SK-N-SH (cell line): ENCODE data around the gene OSBP2. TPM values are rescaled to one million over a fixed set of nuclear protein-coding genes. Genes with fewer than 3 reads are reported as not detected.

ENCODE experiments used
- CTCF ChIA-PET: fragments of 300-600, 350-600 bp; formaldehyde crosslinking; extraction: SDS; loops from one replicate; lab custom pipeline; 2021; lab: Yijun Ruan, JAX
- POLR2A ChIA-PET: fragments of 350-600 bp; sonication (Branson Sonifier 250); formaldehyde crosslinking; extraction: SDS; loops from one replicate; lab custom pipeline; 2020; ENCODE audit warnings: antibody characterized with exemption, inconsistent platforms; lab: Yijun Ruan, JAX
- DNase-seq: peaks from one replicate; pipeline ENCODE4 v3.0.0; 2012
- H2AFZ ChIP-seq: fragments of 200-600 bp; sonication (generic); 2 replicates; pipeline ENCODE4 v1.8.1; 2016; ENCODE audit warnings: antibody characterized with exemption, mild to moderate bottlenecking, low read depth
- H3F3A ChIP-seq: fragments of 200-600 bp; sonication (generic); replicated peaks from 2 replicates; pipeline ENCODE3; 2016; ENCODE audit warnings: antibody characterized with exemption, mild to moderate bottlenecking; ENCODE audit not compliant: insufficient read depth
- H3K27ac ChIP-seq, 2 experiments: fragments of 200-500 bp in 1 of 2; fragments of 200-600 bp in 1 of 2; sonication (Bioruptor generic) in 1 of 2; sonication (generic), shearing (Covaris generic) in 1 of 2; 2 replicates each; pipeline versions ENCODE4 v1.5.1 to v1.6.1; 2014 to 2016; ENCODE audit warnings: low read depth in 2 of 2, inconsistent platforms in 1 of 2, low read length in 1 of 2, mild to moderate bottlenecking in 1 of 2, mixed read lengths in 1 of 2
- H3K27me3 ChIP-seq: fragments of 200-600 bp; sonication (generic), shearing (Covaris generic); 2 replicates; pipeline ENCODE4 v1.6.1; 2016; ENCODE audit warnings: mixed run types; ENCODE audit not compliant: insufficient read depth
- H3K36me3 ChIP-seq, 2 experiments: fragments of 200-500 bp in 1 of 2; fragments of 200-600 bp in 1 of 2; sonication (Bioruptor generic) in 1 of 2; sonication (generic) in 1 of 2; replicated peaks in 1 of 2; 2 replicates each; pipeline versions ENCODE3 to v1.5.1; 2014 to 2016; ENCODE audit warnings: low read length in 1 of 2, mild to moderate bottlenecking in 1 of 2; ENCODE audit not compliant: insufficient read depth in 2 of 2, control insufficient read depth in 1 of 2
- H3K4me1 ChIP-seq, 2 experiments: fragments of 200-500 bp in 1 of 2; fragments of 200-600 bp in 1 of 2; sonication (Bioruptor generic) in 1 of 2; sonication (generic), shearing (Covaris generic) in 1 of 2; 2 replicates each; pipeline versions ENCODE4 v1.5.1 to v1.6.1; 2014 to 2016; ENCODE audit warnings: low read depth in 1 of 2, low read length in 1 of 2, mixed run types in 1 of 2; ENCODE audit not compliant: insufficient read depth in 2 of 2, control insufficient read depth in 1 of 2
- H3K4me2 ChIP-seq: fragments of 200-600 bp; sonication (generic), shearing (Covaris generic); 2 replicates; pipeline ENCODE4 v1.6.1; 2017; ENCODE audit warnings: mixed run types
- H3K4me3 ChIP-seq, 2 experiments: fragments of 200-500 bp in 1 of 2; fragments of 200-600 bp in 1 of 2; sonication (Bioruptor generic) in 1 of 2; sonication (generic), shearing (Covaris generic) in 1 of 2; 2 replicates each; pipeline versions ENCODE4 v1.5.1 to v1.8.1; 2014 to 2016; ENCODE audit warnings: low read depth in 2 of 2, inconsistent platforms in 1 of 2, low read length in 1 of 2, mild to moderate bottlenecking in 1 of 2, mixed read lengths in 1 of 2, moderate library complexity in 1 of 2
- H3K79me2 ChIP-seq: fragments of 200-600 bp; sonication (generic); 2 replicates; pipeline ENCODE4 v1.8.1; 2017; ENCODE audit warnings: mild to moderate bottlenecking; ENCODE audit not compliant: insufficient read depth
- H3K9ac ChIP-seq: fragments of 200-600 bp; sonication (generic); 2 replicates; pipeline ENCODE4 v1.6.1; 2017; ENCODE audit warnings: mixed run types
- H3K9me2 ChIP-seq: fragments of 200-600 bp; sonication (generic); 2 replicates; pipeline ENCODE4 v1.6.1; 2017; ENCODE audit warnings: mixed run types
- H3K9me3 ChIP-seq: fragments of 200-600 bp; sonication (generic); 2 replicates; pipeline ENCODE4 v1.6.1; 2017; ENCODE audit warnings: mixed run types, mild to moderate bottlenecking, moderate library complexity
- H4K20me1 ChIP-seq: fragments of 200-600 bp; sonication (generic); 2 replicates; pipeline ENCODE4 v1.6.1; 2017; ENCODE audit warnings: mild to moderate bottlenecking, mixed run types; ENCODE audit not compliant: insufficient read depth
- CTCF ChIP-seq: fragments of 200-600 bp; sonication (generic); IDR thresholded peaks from 2 replicates; pipeline ENCODE4 v1.6.1; 2017; ENCODE audit warnings: antibody characterized with exemption, mild to moderate bottlenecking, moderate library complexity
- ELF1 ChIP-seq: IDR thresholded peaks from 2 replicates; pipeline ENCODE4 v1.4.0; 2012
- EP300 ChIP-seq, 2 experiments: IDR thresholded peaks; 2 replicates each; pipeline versions ENCODE4 v1.4.0 to v1.6.1; 2012; ENCODE audit warnings: borderline replicate concordance in 1 of 2, low read depth in 1 of 2, low read length in 1 of 2
- EZH2phosphoT487 ChIP-seq: fragments of 200-600 bp; sonication (generic); IDR thresholded peaks from 2 replicates; pipeline ENCODE4 v1.6.1; 2017; ENCODE audit warnings: low read depth, mixed run types, mild to moderate bottlenecking, antibody characterized with exemption, moderate library complexity, borderline replicate concordance
- JUND ChIP-seq: IDR thresholded peaks from 2 replicates; pipeline ENCODE4 v1.4.0; 2012
- MAX ChIP-seq: IDR thresholded peaks from 2 replicates; pipeline ENCODE4 v1.4.0; 2012; ENCODE audit warnings: low read depth
- MXI1 ChIP-seq: IDR thresholded peaks from 2 replicates; pipeline ENCODE4 v1.6.1; 2012; ENCODE audit warnings: mild to moderate bottlenecking, low read depth, low read length, improper control_type of control experiment
- NRF1 ChIP-seq: IDR thresholded peaks from 2 replicates; pipeline ENCODE4 v1.6.1; 2012; ENCODE audit warnings: low read depth, mild to moderate bottlenecking, low read length
- POLR2AphosphoS5 ChIP-seq: IDR thresholded peaks from 2 replicates; pipeline ENCODE4 v1.6.1; 2012; ENCODE audit warnings: low read depth, low read length
- RCOR1 ChIP-seq: fragments of 150-350 bp; IDR thresholded peaks from 2 replicates; pipeline ENCODE4 v1.6.1; 2017; ENCODE audit warnings: antibody characterized with exemption, low read length
- REST ChIP-seq: IDR thresholded peaks from 2 replicates; pipeline ENCODE4 v1.6.1; 2012; ENCODE audit warnings: mild to moderate bottlenecking, low read depth, low read length, moderate library complexity
- RFX5 ChIP-seq: IDR thresholded peaks from 2 replicates; pipeline ENCODE4 v1.6.1; 2012; ENCODE audit warnings: mild to moderate bottlenecking, improper control_type of control experiment, low read length
- SMC3 ChIP-seq: IDR thresholded peaks from 2 replicates; pipeline ENCODE4 v1.6.1; 2012; ENCODE audit warnings: low read depth, low read length, improper control_type of control experiment
- TAF1 ChIP-seq: IDR thresholded peaks from 2 replicates; pipeline ENCODE4 v1.6.1; 2012; ENCODE audit warnings: low read depth, mild to moderate bottlenecking, low read length, moderate library complexity, borderline replicate concordance
- USF2 ChIP-seq: fragments of 150-350 bp; IDR thresholded peaks from 2 replicates; pipeline ENCODE4 v1.6.1; 2017; ENCODE audit warnings: antibody characterized with exemption, low read length, low read depth, borderline replicate concordance
- YY1 ChIP-seq: IDR thresholded peaks from 2 replicates; pipeline ENCODE4 v1.4.0; 2012; ENCODE audit warnings: low read depth, mild to moderate bottlenecking
- WGBS: methylation state at CpG from one replicate; pipeline ENCODE4 v1.1.6; 2017; ENCODE audit warnings: low lambda C conversion rate; 5-methylcytosine and 5-hydroxymethylcytosine counted together
- polyA plus RNA-seq, 3 experiments: library from polyadenylated mRNA; depleted of rRNA; stranded (reverse); fragments of >200 nt; gene quantifications; 2 replicates each; pipeline ENCODE4 v1.2.3, GENCODE V29; 2012
- TF ChIP-seq, protein P1 (sequence below): IDR thresholded peaks from 2 replicates; pipeline ENCODE4; 2012

Gene OSBP2
- polyA plus RNA-seq, 1 of the 3 experiments (the other 2 are of a cell fraction) = 3.1 TPM

DNA sequence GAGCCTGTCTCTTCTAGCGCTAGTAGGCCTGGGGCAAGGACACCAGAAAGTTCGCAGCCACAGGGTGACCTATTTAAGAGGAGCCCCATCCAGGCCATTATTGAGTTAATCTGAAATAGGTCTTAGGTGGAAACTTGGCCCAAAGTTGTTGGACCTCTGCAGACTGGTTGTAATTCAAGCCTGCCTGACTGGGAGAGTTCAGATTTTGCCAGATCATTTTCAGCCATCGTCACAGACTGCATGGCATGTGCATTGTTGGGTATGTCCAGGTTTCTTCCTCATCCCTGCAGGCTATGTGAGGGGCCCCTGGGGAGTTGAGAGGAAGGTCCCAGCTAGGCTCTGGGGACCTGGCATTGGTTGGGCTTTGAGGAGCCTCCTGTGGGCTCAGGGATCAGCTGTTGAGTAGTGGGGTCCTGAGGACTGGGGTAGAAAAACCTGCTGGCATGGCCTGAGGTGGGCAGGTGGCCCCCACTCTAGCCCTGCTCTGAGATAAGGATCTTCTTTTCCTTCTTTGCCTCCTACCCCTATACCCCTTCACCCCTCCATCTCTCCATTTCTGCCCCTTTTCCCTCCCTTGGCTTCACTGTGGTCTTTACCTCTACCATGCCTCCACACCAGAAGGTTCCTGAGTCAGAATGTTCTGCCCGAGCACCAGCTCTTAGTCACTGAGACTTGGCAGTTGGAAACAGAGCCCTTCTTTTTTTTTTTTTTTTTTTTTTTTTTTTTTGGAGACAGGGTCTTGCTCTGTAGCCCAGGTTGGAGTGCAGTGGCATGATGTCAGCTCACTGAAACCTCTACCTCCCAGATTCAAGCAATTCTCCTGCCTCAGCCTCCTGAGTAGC is 161.2 kb downstream of the OSBP2 start:
- ChIA-PET CTCF (interaction anchor here (1.1 kb wide), 1 partner anchor 64 kb away, joined by 4 read pairs; no protein-coding TSS in a partner anchor), POLR2A (no interaction called here)
- no peak for DNase-seq
- no peak overlapping the region for H3K4me3 ChIP-seq
- H3K9me3 ChIP-seq = peaks cover 4% of the 10 kb centered on the region
- H3K9ac ChIP-seq = no peak overlapping the region
- 72% methylated on average over 3 of the region's 4 CpGs for WGBS
- peaks cover 0 to 3% of the 10 kb centered on the region in 2 experiments for H3K36me3 ChIP-seq
- H3K9me2 ChIP-seq = no peaks in the 10 kb centered on the region
- no peaks in the 10 kb centered on the region for H4K20me1 ChIP-seq
- no peak for TF ChIP-seq CTCF
- no peak for TF ChIP-seq MXI1
- no peak for TF ChIP-seq EP300 (IDR thresholded peaks at IDR 0.05; ENCODE audit: borderline replicate concordance in 1 of 2, low read depth in 1 of 2, low read length in 1 of 2)
- TF ChIP-seq SMC3 = no peak
- TF ChIP-seq REST = no peak
- TF ChIP-seq, protein P1, sequence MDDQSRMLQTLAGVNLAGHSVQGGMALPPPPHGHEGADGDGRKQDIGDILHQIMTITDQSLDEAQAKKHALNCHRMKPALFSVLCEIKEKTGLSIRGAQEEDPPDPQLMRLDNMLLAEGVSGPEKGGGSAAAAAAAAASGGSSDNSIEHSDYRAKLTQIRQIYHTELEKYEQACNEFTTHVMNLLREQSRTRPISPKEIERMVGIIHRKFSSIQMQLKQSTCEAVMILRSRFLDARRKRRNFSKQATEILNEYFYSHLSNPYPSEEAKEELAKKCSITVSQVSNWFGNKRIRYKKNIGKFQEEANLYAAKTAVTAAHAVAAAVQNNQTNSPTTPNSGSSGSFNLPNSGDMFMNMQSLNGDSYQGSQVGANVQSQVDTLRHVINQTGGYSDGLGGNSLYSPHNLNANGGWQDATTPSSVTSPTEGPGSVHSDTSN = no peak
- TF ChIP-seq USF2 = no peak
- no peak for TF ChIP-seq RCOR1
- no peak for TF ChIP-seq YY1
- no peak for TF ChIP-seq RFX5
- no peak for TF ChIP-seq EZH2phosphoT487
- no peak for TF ChIP-seq POLR2AphosphoS5
- TF ChIP-seq ELF1 = no peak
- TF ChIP-seq TAF1 = no peak
- TF ChIP-seq JUND = no peak
- no peak for TF ChIP-seq NRF1
- TF ChIP-seq MAX = no peak
- no peaks in the 10 kb centered on the region for H3K79me2 ChIP-seq
- H3K4me1 ChIP-seq = peaks cover 0 to 9% of the 10 kb centered on the region in 2 experiments; a peak in 1 of 4 replicates
- no peak overlapping the region for H3K27ac ChIP-seq
- no peaks in the 10 kb centered on the region for H3F3A ChIP-seq
- no peak overlapping the region for H2AFZ ChIP-seq
- no peaks in the 10 kb centered on the region for H3K27me3 ChIP-seq
- H3K4me2 ChIP-seq = no peak overlapping the region
